Right lobe of liver (tissue), 6 donors: ENCODE results near the gene CNTNAP5. TPM values are rescaled to one million over a fixed set of nuclear protein-coding genes. Genes with fewer than 3 reads are reported as not detected.

ENCODE experiments used
- ATAC-seq, 4 donors: fragments of 200-7000 bp; cut with Tn5 transposase; one replicate each; pipeline ENCODE4 v1.9.1; 2020; ENCODE audit warnings: mild to moderate bottlenecking in 4 of 4, moderate library complexity in 4 of 4
- DNase-seq, 3 donors: peaks; one replicate each; pipeline ENCODE4 v3.0.0-alpha.2; 2020
- H3K27ac ChIP-seq, 3 donors: fragments of 200-600 bp; one replicate each; pipeline ENCODE4 v1.8.0; 2022
- H3K27me3 ChIP-seq, 2 donors: fragments of 200-600 bp; one replicate each; pipeline ENCODE4 v1.8.0; 2022
- H3K36me3 ChIP-seq, 4 donors: fragments of 200-600 bp; sonication (generic) in 1 of 4; one replicate each; pipeline versions ENCODE4 v1.5.1 to v1.8.0; 2017 to 2022; ENCODE audit warnings: control low read depth in 1 of 4
- H3K4me1 ChIP-seq, 4 donors: fragments of 200-600 bp; sonication (generic) in 1 of 4; one replicate each; pipeline versions ENCODE4 v1.5.1 to v1.8.0; 2017 to 2022; ENCODE audit warnings: control low read depth in 1 of 4
- H3K4me3 ChIP-seq, 3 donors: fragments of 200-600 bp; one replicate each; pipeline ENCODE4 v1.8.0; 2022
- H3K9me3 ChIP-seq, 4 donors: fragments of 200-600 bp; sonication (generic) in 1 of 4; one replicate each; pipeline versions ENCODE4 v1.5.1 to v1.8.0; 2017 to 2022; ENCODE audit warnings: control low read depth in 1 of 4
- CTCF ChIP-seq, 4 donors: fragments of 200-600 bp in 3 of 4; fragments of 450-650 bp in 1 of 4; IDR thresholded peaks; one replicate each; pipeline versions ENCODE4 v1.5.1 to v1.8.0; 2016 to 2022; ENCODE audit warnings: antibody characterized with exemption in 4 of 4, mild to moderate bottlenecking in 2 of 4
- POLR2A ChIP-seq: fragments of 450-650 bp; IDR thresholded peaks from one replicate; pipeline ENCODE4 v1.6.1; 2017; ENCODE audit warnings: antibody characterized with exemption, mild to moderate bottlenecking
- WGBS: methylation state at CpG from one replicate; pipeline ENCODE4 v1.1.6; 2018; ENCODE audit warnings: low coverage, low lambda C conversion rate; ENCODE audit not compliant: insufficient coverage; ENCODE audit errors: missing lambda C conversion rate; 5-methylcytosine and 5-hydroxymethylcytosine counted together
- intact Hi-C, 2 donors: fragments of 100-400 bp; cut with DNase I; formaldehyde crosslinking; loops; one replicate each; pipeline versions ENCODE4 v1.11.2 to v1.14.1; 2022
- total RNA-seq, 6 experiments: library from RNA; depleted of rRNA in 2 of 6; stranded (reverse); fragments of >200 nt in 2 of 6; fragmentation: NEBNext Ultra II Directional in 3 of 6; extraction: Animal tissue kit (Norgen Biotek cat#: 25700) in 3 of 6; gene quantifications; one replicate each; pipeline versions ENCODE4 v1.1.0 to v1.2.4, GENCODE V29; 2016 to 2023
- donor health status: DM: no; HTN: yes; CAD: no.
- donor health status: DM: no; HTN: no; CAD: no.
- donor health status: DM: no; HTN: no; CAD: no.
- donor health status: DM: no; HTN: yes; CAD: no.
- donor health status: DM: no; HTN: yes; CAD: no.

The CNTNAP5 gene
- total RNA-seq, 6 experiments from 2014 or later = not detected

- Histone ChIP-seq H3K4me3 (no peak overlapping the region), H3K27ac (no peak overlapping the region), H3K36me3 (no peaks in the 10 kb centered on the region), H3K4me1 (no peaks in the 10 kb centered on the region), H3K9me3 (no peaks in the 10 kb centered on the region), H3K27me3 (no peaks in the 10 kb centered on the region)
- TF ChIP-seq POLR2A (no peak), CTCF (IDR thresholded peaks at IDR 0.05) (no peak)
- intact Hi-C loops = no loop called here
- WGBS = 68% methylated on average over 2 of the region's 2 CpGs
- DNase-seq (no peak), ATAC-seq (no peak)
Observed at GRCh38 chr2:124426625-124427024, 401.5 kb downstream of the CNTNAP5 start.

- H3K4me1 ChIP-seq = no peaks in the 10 kb centered on the region
- no peak for TF ChIP-seq CTCF (IDR thresholded peaks at IDR 0.05)
- no peak for TF ChIP-seq POLR2A
- H3K9me3 ChIP-seq = no peaks in the 10 kb centered on the region
- no peaks in the 10 kb centered on the region for H3K27me3 ChIP-seq
- no peak overlapping the region for H3K4me3 ChIP-seq
- WGBS = 38% methylated on average over 1 of the region's 1 CpG
- H3K36me3 ChIP-seq = no peaks in the 10 kb centered on the region
- no peak for ATAC-seq
- DNase-seq = no peak
- no peak overlapping the region for H3K27ac ChIP-seq
- intact Hi-C loops = no loop called here
Observed at GRCh38 chr2:124437811-124438210, 412.7 kb downstream of the CNTNAP5 start.

- Histone ChIP-seq H3K27ac (no peak overlapping the region), H3K4me1 (no peaks in the 10 kb centered on the region), H3K36me3 (no peaks in the 10 kb centered on the region), H3K4me3 (no peak overlapping the region), H3K9me3 (no peaks in the 10 kb centered on the region), H3K27me3 (no peaks in the 10 kb centered on the region)
- DNase-seq (no peak), ATAC-seq (no peak)
- intact Hi-C loops = no loop called here
- TF ChIP-seq POLR2A (no peak), CTCF (IDR thresholded peaks at IDR 0.05) (no peak)
- 33% methylated on average over 2 of the region's 2 CpGs for WGBS
Observed at GRCh38 chr2:124450481-124450880, 425.4 kb downstream of the CNTNAP5 start.

- H3K36me3 ChIP-seq = no peaks in the 10 kb centered on the region
- ATAC-seq = no peak
- TF ChIP-seq POLR2A = no peak
- no peak for TF ChIP-seq CTCF (IDR thresholded peaks at IDR 0.05)
- no CpG with 5 or more reads among the region's 2 CpGs for WGBS
- H3K4me3 ChIP-seq = no peak overlapping the region
- no peaks in the 10 kb centered on the region for H3K27me3 ChIP-seq
- H3K9me3 ChIP-seq = no peaks in the 10 kb centered on the region
- no peak overlapping the region for H3K27ac ChIP-seq
- DNase-seq = no peak
- intact Hi-C loops = no loop called here
- H3K4me1 ChIP-seq = no peaks in the 10 kb centered on the region
Observed at GRCh38 chr2:124476291-124476690, 451.2 kb downstream of the CNTNAP5 start.

GRCh38 chr2:124478761-124479160 lies 453.7 kb downstream of the CNTNAP5 start:
- Histone ChIP-seq H3K9me3 (no peaks in the 10 kb centered on the region), H3K4me3 (no peak overlapping the region), H3K27me3 (no peaks in the 10 kb centered on the region), H3K27ac (no peak overlapping the region), H3K36me3 (no peaks in the 10 kb centered on the region), H3K4me1 (no peaks in the 10 kb centered on the region)
- no peak for DNase-seq
- no peak for ATAC-seq
- TF ChIP-seq POLR2A (no peak), CTCF (IDR thresholded peaks at IDR 0.05) (no peak)
- WGBS = 59% methylated on average over 6 of the region's 6 CpGs
- intact Hi-C loops = no loop called here
